PC-3 (cell line): ENCODE measurements around the gene FRAT1.
A peak's percentile ranks its signal among the peaks of the same experiment; 100 is the strongest.

Source experiments
- EZH2 ChIP-seq: fragments of 300-600 bp; sonication (generic); IDR thresholded peaks from one replicate; pipeline ENCODE4 v1.6.1; 2017; ENCODE audit warnings: antibody characterized with exemption, mild to moderate bottlenecking, low read length; ENCODE audit not compliant: unreplicated experiment
- EZH2phosphoT487 ChIP-seq: fragments of 300-600 bp; sonication (generic); IDR thresholded peaks from 2 replicates; pipeline ENCODE4 v1.6.1; 2018; ENCODE audit warnings: mild to moderate bottlenecking, antibody characterized with exemption, low read length, borderline replicate concordance
- TF ChIP-seq, protein P1 (sequence below): fragments of 300-600 bp; sonication (generic); conservative IDR thresholded peaks from 2 replicates; pipeline ENCODE4 v1.5.1; 2017; ENCODE audit warnings: antibody characterized with exemption, low read depth, mild to moderate bottlenecking, low read length

DNA sequence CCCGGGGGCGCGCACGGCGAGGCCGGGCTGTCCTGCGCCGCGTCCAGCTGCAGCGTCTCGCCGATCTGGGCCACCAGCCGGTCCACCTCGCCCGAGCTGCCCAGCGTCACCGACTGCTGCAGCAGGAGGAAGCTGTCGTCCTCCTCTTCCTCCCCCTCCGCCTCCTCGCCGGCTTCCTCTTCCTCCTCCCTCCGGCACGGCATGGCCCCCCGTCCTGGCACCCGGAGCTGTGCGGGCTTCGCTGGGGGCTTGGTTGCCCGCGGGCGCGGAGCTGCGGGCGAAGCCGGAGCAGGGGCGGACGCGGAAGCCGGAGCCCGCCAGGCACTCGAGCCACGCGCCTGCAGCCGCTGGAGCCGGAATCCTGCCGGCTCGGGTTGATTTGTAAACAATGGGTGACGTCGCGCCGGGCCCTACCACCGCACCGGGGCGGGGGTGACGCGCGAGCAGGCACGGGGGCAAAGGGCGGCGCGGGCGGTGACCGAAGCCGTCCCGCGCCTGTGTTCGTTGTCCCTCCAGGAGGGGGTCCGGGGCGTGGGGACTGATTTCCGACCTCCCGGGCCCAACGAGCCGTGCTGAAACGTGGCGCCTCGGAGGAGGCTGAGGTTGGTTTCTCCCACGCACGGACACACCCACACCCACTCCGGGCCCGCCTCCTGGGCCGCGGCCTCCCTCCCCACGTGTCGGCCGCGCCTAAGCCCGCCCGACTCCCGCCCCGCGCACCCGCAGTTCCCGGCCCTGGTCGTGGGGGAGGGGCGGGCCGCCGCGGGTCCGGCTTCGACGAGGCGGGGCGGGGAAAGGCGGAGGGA lies 15.5 kb downstream of the FRAT1 start, which contains the start of gene FRAT2:
- no peak for TF ChIP-seq EZH2
- TF ChIP-seq, protein P1, sequence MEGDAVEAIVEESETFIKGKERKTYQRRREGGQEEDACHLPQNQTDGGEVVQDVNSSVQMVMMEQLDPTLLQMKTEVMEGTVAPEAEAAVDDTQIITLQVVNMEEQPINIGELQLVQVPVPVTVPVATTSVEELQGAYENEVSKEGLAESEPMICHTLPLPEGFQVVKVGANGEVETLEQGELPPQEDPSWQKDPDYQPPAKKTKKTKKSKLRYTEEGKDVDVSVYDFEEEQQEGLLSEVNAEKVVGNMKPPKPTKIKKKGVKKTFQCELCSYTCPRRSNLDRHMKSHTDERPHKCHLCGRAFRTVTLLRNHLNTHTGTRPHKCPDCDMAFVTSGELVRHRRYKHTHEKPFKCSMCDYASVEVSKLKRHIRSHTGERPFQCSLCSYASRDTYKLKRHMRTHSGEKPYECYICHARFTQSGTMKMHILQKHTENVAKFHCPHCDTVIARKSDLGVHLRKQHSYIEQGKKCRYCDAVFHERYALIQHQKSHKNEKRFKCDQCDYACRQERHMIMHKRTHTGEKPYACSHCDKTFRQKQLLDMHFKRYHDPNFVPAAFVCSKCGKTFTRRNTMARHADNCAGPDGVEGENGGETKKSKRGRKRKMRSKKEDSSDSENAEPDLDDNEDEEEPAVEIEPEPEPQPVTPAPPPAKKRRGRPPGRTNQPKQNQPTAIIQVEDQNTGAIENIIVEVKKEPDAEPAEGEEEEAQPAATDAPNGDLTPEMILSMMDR: no peak
- peak; percentile 70 for TF ChIP-seq EZH2phosphoT487
